Left cardiac atrium (tissue), 4 donors: ENCODE measurements around the gene WDR6. TPM values are rescaled to one million over a fixed set of nuclear protein-coding genes. Genes with fewer than 3 reads are reported as not detected.
A peak's percentile ranks its signal among the peaks of the same experiment; 100 is the strongest.
"Not testable (repeated sequence)": the region's sequence is repeated elsewhere in the genome, so short reads cannot be mapped to it uniquely, and the experiment has no call there.

ENCODE experiments used
- ATAC-seq, 2 donors: fragments of 200-7000 bp; cut with Tn5 transposase; one replicate each; pipeline ENCODE4 v1.9.1; 2020; ENCODE audit warnings: mild to moderate bottlenecking in 2 of 2, moderate library complexity in 2 of 2
- DNase-seq: peaks from one replicate; pipeline ENCODE4 v3.0.0-alpha.2; 2020
- intact Hi-C, 2 donors: fragments of 100-400 bp; cut with DNase I; formaldehyde crosslinking; loops; one replicate each; pipeline versions ENCODE4 v1.14.1 to v1.15.1; 2022 to 2023
- total RNA-seq, 2 donors: library from RNA; stranded (reverse); fragmentation: NEBNext Ultra II Directional; extraction: Animal tissue kit (Norgen Biotek cat#: 25700); gene quantifications; one replicate each; pipeline ENCODE4 v1.2.1, GENCODE V29; 2021
- donor health status: DM: no; HTN: yes; CAD: no.
- donor health status: DM: no; HTN: yes; CAD: no; lungs with severe emphysema.
- donor health status: DM: yes; HTN: yes; CAD: no.
- donor health status: Dilated cardiomyopathy.

Gene WDR6
- total RNA-seq, 2 donors from 2014 or later: 76.1 to 77.1 TPM

- DNase-seq, intact Hi-C loops, ATAC-seq: not testable (repeated sequence)
These were observed 1.4 kb downstream of the WDR6 start for GRCh38 chr3:49008627-49009026.

- intact Hi-C loops: no loop called here
- DNase-seq: no peak
- no peak for ATAC-seq
These were observed 2.2 kb downstream of the WDR6 start for GRCh38 chr3:49009396-49009795.

GRCh38 chr3:49012441-49013017 is 5.3 kb downstream of the WDR6 start:
- intact Hi-C loops: no loop called here
- no peak for DNase-seq
- ATAC-seq: no peak

- ATAC-seq: no peak
- intact Hi-C loops: no loop called here
- DNase-seq: no peak
These were observed 6.0 kb downstream of the WDR6 start for GRCh38 chr3:49013113-49013737.

- DNase-seq (no peak), ATAC-seq (no peak)
- intact Hi-C loops: no loop called here
These were observed 6.8 kb downstream of the WDR6 start for GRCh38 chr3:49013738-49014660.

GRCh38 chr3:49015072-49015471 is 7.9 kb downstream of the WDR6 start:
- intact Hi-C loops: no loop called here
- DNase-seq (no peak), ATAC-seq (no peak)

GRCh38 chr3:49015765-49016164 is 8.6 kb downstream of the WDR6 start:
- intact Hi-C loops: no loop called here
- no peak for ATAC-seq
- no peak for DNase-seq

- DNase-seq (no peak), ATAC-seq (no peak)
- intact Hi-C loops: no loop called here
These were observed 9.4 kb downstream of the WDR6 start for GRCh38 chr3:49016414-49017228.

GRCh38 chr3:49017229-49017970 is 10.2 kb downstream of the WDR6 start:
- intact Hi-C loops: no loop called here
- DNase-seq (no peak), ATAC-seq (no peak)

GRCh38 chr3:49017971-49018706 is 10.9 kb downstream of the WDR6 start, which contains the start of gene DALRD3:
Gene DALRD3, minus strand, starts transcription at chr3:49018580. Its CDS starts 16 bp downstream, at chr3:49018564.
- peak; percentile 8 to 11 for ATAC-seq
- intact Hi-C loops: no loop called here
- DNase-seq: peak; percentile 72

GRCh38 chr3:49018707-49019006 is 11.5 kb downstream of the WDR6 start:
- no peak for DNase-seq
- no peak for ATAC-seq
- intact Hi-C loops: no loop called here

- ATAC-seq (no peak), DNase-seq (no peak)
- intact Hi-C loops: no loop called here
These were observed 12.7 kb downstream of the WDR6 start for GRCh38 chr3:49019941-49020329.

GRCh38 chr3:49020330-49021212 is 13.4 kb downstream of the WDR6 start:
- intact Hi-C loops: no loop called here
- DNase-seq (peak; percentile 65), ATAC-seq (peak in 1 of 2 donors; percentile 2)

GRCh38 chr3:49021213-49021812 is 14.1 kb downstream of the WDR6 start:
- peak; percentile 100 for DNase-seq
- intact Hi-C loops: no loop called here

GRCh38 chr3:49021813-49022687 is 14.9 kb downstream of the WDR6 start, which contains the start of gene NDUFAF3:
Gene NDUFAF3, plus strand, starts transcription at chr3:49022121. Its CDS starts 24 bp downstream, at chr3:49022145.
- ATAC-seq (peak; percentile 87), DNase-seq (peak; percentile 93)
- intact Hi-C loops: no loop called here

More at GRCh38 chr3:49021213-49021812, 14.1 kb downstream of the WDR6 start:
- ATAC-seq: peak; percentile 89 to 91
